SU-DHL-6 (cell line): ENCODE measurements around the gene CYP2S1.

Experiments
- EZH2phosphoT487 ChIP-seq: fragments of 200-600 bp; sonication (generic), shearing (Covaris generic); conservative IDR thresholded peaks from 2 replicates; pipeline ENCODE4 v1.6.1; 2018; ENCODE audit warnings: mild to moderate bottlenecking, antibody characterized with exemption, low read length, moderate library complexity, mixed read lengths
- TF ChIP-seq, protein P1 (sequence below): fragments of 200-600 bp; sonication (generic); IDR thresholded peaks from one replicate; pipeline ENCODE4 v1.5.1; 2017; ENCODE audit warnings: antibody characterized with exemption, mild to moderate bottlenecking, low read length, moderate library complexity; ENCODE audit not compliant: insufficient read depth, poor library complexity, severe bottlenecking

DNA sequence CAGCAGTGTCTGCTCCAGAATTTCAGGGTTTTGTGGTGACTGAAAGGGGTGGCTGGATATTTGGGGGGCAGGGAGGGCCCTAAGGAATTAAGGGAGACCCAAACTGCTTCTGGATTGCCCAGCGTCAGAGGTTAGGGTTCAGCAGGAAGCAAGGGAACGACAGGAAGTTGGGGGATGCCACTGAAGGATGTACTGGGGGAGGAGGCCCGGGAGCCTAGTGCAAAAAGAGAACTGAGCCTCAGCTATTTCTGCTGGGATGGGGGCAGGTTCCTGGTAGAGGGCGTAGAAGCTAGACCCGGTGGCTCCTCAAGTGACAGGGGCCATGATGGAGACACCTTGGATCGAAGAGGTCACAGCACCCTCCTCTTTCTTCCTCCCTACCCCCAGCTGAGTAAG lies 1.1 kb downstream of the CYP2S1 start:
- TF ChIP-seq, protein P1, sequence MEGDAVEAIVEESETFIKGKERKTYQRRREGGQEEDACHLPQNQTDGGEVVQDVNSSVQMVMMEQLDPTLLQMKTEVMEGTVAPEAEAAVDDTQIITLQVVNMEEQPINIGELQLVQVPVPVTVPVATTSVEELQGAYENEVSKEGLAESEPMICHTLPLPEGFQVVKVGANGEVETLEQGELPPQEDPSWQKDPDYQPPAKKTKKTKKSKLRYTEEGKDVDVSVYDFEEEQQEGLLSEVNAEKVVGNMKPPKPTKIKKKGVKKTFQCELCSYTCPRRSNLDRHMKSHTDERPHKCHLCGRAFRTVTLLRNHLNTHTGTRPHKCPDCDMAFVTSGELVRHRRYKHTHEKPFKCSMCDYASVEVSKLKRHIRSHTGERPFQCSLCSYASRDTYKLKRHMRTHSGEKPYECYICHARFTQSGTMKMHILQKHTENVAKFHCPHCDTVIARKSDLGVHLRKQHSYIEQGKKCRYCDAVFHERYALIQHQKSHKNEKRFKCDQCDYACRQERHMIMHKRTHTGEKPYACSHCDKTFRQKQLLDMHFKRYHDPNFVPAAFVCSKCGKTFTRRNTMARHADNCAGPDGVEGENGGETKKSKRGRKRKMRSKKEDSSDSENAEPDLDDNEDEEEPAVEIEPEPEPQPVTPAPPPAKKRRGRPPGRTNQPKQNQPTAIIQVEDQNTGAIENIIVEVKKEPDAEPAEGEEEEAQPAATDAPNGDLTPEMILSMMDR, result no peak
- no peak for TF ChIP-seq EZH2phosphoT487
